K562 (cell line): ENCODE results near the gene SREBF1. TPM values are rescaled to one million over a fixed set of nuclear protein-coding genes. Genes with fewer than 3 reads are reported as not detected.

ENCODE experiments used
- BCOR ChIP-seq: fragments of 450-650 bp; IDR thresholded peaks from 2 replicates; pipeline ENCODE4 v1.6.1; 2016
- CHCHD3 ChIP-seq: fragments of 250-450 bp; sonication (Bioruptor Pico); IDR thresholded peaks from 2 replicates; pipeline ENCODE4 v2.1.2; 2022; ENCODE audit warnings: mild to moderate bottlenecking
- ILF3 ChIP-seq: fragments of 450-650 bp; IDR thresholded peaks from 2 replicates; pipeline ENCODE4 v1.6.1; 2018; ENCODE audit warnings: antibody characterized with exemption, mild to moderate bottlenecking, moderate library complexity, borderline replicate concordance
- MTA1 ChIP-seq: fragments of 450-650 bp; IDR thresholded peaks from 2 replicates; pipeline ENCODE4 v1.6.1; 2017; ENCODE audit warnings: borderline replicate concordance
- PKNOX1 ChIP-seq: fragments of 450-650 bp; IDR thresholded peaks from 2 replicates; pipeline ENCODE4 v1.6.1; 2016
- POLR2H ChIP-seq: IDR thresholded peaks from 2 replicates; pipeline ENCODE4 v1.6.1; 2016; ENCODE audit warnings: missing genetic modification characterization, low read depth, mild to moderate bottlenecking, control low read depth, missing compliant biosample characterization, moderate library complexity
- RBM25 ChIP-seq: fragments of 200-400 bp; formaldehyde crosslinking; IDR thresholded peaks from 2 replicates; pipeline ENCODE4 v1.6.1; 2018; ENCODE audit warnings: low read length, low read depth, moderate library complexity; ENCODE audit not compliant: severe bottlenecking
- ZMIZ1 ChIP-seq, 2 experiments: fragments of 150-350 bp in 1 of 2; IDR thresholded peaks; 2 replicates each; pipeline ENCODE4 v1.6.1; 2012 to 2016; ENCODE audit warnings: low read depth in 2 of 2, low read length in 2 of 2, mild to moderate bottlenecking in 1 of 2, moderate library complexity in 1 of 2
- ZNF165 ChIP-seq: fragments of 250-450 bp; sonication (Bioruptor Pico); IDR thresholded peaks from 2 replicates; pipeline ENCODE4 v1.4.0; 2020; ENCODE audit warnings: borderline replicate concordance
- ZNF318 ChIP-seq, 2 experiments: fragments of 450-650 bp; IDR thresholded peaks; 2 replicates each; pipeline ENCODE4 v1.6.1; 2016; ENCODE audit warnings: mild to moderate bottlenecking in 2 of 2, borderline replicate concordance in 1 of 2, low read depth in 1 of 2, moderate library complexity in 1 of 2
- ZNF766 ChIP-seq: fragments of 200-800 bp; sonication (Bioruptor generic); conservative IDR thresholded peaks from 2 replicates; pipeline ENCODE4 v1.6.1; 2016; ENCODE audit warnings: missing genetic modification characterization, missing compliant biosample characterization
- polyA plus RNA-seq, 8 experiments: library from polyadenylated mRNA; depleted of rRNA in 4 of 8; stranded (reverse) in 5 of 8; unstranded in 3 of 8; fragments of >200 nt; fragmentation: Nextera tagmentation in 2 of 8; fragmentation: Illumina TruSeq in 1 of 8; extraction: Ambion mirVana in 2 of 8; extraction: Trizol in 1 of 8; gene quantifications; 2 replicates each; pipeline versions ENCODE4 v1.2.1 to v1.2.3, GENCODE V29; 2011 to 2014; ENCODE audit warnings: inconsistent platforms in 1 of 8, missing spikeins in 1 of 8
- total RNA-seq, 7 experiments: library from RNA; depleted of rRNA in 6 of 7; stranded (reverse); fragments of >200 nt in 6 of 7; fragmentation: Illumina TruSeq in 2 of 7; extraction: Trizol in 2 of 7; gene quantifications; 2 replicates each; pipeline versions ENCODE4 v1.2.1 to v1.2.3, GENCODE V29; 2011 to 2021; ENCODE audit warnings: low replicate concordance in 1 of 7

SREBF1 gene
- total and polyA plus RNA-seq, 9 of the 15 experiments (the other 6 are each of a cell fraction or from before 2014, with no cell fraction given), result 1.6 to 169 (median 69.4) TPM

- TF ChIP-seq ZNF318 (IDR thresholded peaks at IDR 0.05; ENCODE audit: borderline replicate concordance in 1 of 2, low read depth in 1 of 2), result no peak
- TF ChIP-seq ZMIZ1 (IDR thresholded peaks at IDR 0.05; ENCODE audit: low read depth in 2 of 2, low read length in 2 of 2), result no peak
- no peak for TF ChIP-seq CHCHD3
- TF ChIP-seq POLR2H (tag), result no peak
- no peak for TF ChIP-seq PKNOX1
- TF ChIP-seq BCOR, result no peak
- no peak for TF ChIP-seq RBM25
- no peak for TF ChIP-seq MTA1
- no peak for TF ChIP-seq ZNF766 (CRISPR knock-in tag)
- TF ChIP-seq ILF3, result no peak
- TF ChIP-seq ZNF165 (CRISPR knock-in tag), result no peak
Observed at GRCh38 chr17:17785407-17785806, 51.4 kb downstream of the SREBF1 start (continued).
